Loucy (cell line): ENCODE results near the gene GDAP1L1.

ENCODE experiments used
- H2AFZ ChIP-seq: fragments of 200-600 bp; sonication (generic); 2 replicates; pipeline ENCODE4 v1.6.0; 2016; ENCODE audit warnings: antibody characterized with exemption, mild to moderate bottlenecking, low read length, moderate library complexity
- H3F3A ChIP-seq: fragments of 200-600 bp; 2 replicates; pipeline ENCODE4 v1.6.0; 2016; ENCODE audit warnings: antibody characterized with exemption, low read depth, mild to moderate bottlenecking
- H3K27me3 ChIP-seq: fragments of 200-600 bp; sonication (generic); 2 replicates; pipeline ENCODE4 v1.6.1; 2014; ENCODE audit warnings: low read length, mild to moderate bottlenecking; ENCODE audit not compliant: insufficient read depth, poor library complexity, severe bottlenecking
- H3K36me3 ChIP-seq: fragments of 200-600 bp; sonication (generic); 2 replicates; pipeline ENCODE4 v1.6.1; 2016; ENCODE audit warnings: low read length; ENCODE audit not compliant: insufficient read depth
- H3K4me1 ChIP-seq: fragments of 200-600 bp; sonication (generic); 2 replicates; pipeline ENCODE4 v1.5.1; 2014; ENCODE audit warnings: low read length, mild to moderate bottlenecking; ENCODE audit not compliant: insufficient read depth, poor library complexity, severe bottlenecking
- H3K4me2 ChIP-seq: fragments of 200-600 bp; sonication (generic); 2 replicates; pipeline ENCODE4 v1.6.0; 2014; ENCODE audit warnings: antibody characterized with exemption, low read length, low read depth, mild to moderate bottlenecking; ENCODE audit not compliant: poor library complexity, severe bottlenecking
- H3K4me3 ChIP-seq: fragments of 200-600 bp; sonication (generic); 2 replicates; pipeline ENCODE4 v1.5.1; 2014; ENCODE audit warnings: low read length, mild to moderate bottlenecking, mixed read lengths; ENCODE audit not compliant: poor library complexity, severe bottlenecking
- H3K79me2 ChIP-seq: fragments of 200-600 bp; sonication (generic); 2 replicates; pipeline ENCODE4 v1.6.1; 2014; ENCODE audit warnings: low read length; ENCODE audit not compliant: insufficient read depth
- H3K9ac ChIP-seq: fragments of 200-600 bp; sonication (generic); 2 replicates; pipeline ENCODE4 v1.6.0; 2014; ENCODE audit warnings: mild to moderate bottlenecking, low read depth, low read length, moderate library complexity; ENCODE audit not compliant: poor library complexity, severe bottlenecking
- H3K9me2 ChIP-seq: fragments of 200-600 bp; sonication (generic); replicated peaks from 2 replicates; pipeline ENCODE4 v1.6.1; 2016; ENCODE audit warnings: low read depth, low read length, mixed read lengths
- H3K9me3 ChIP-seq: fragments of 200-600 bp; sonication (generic); 2 replicates; pipeline ENCODE4 v1.6.1; 2014; ENCODE audit warnings: mild to moderate bottlenecking, antibody characterized with exemption, low read length, low read depth; ENCODE audit not compliant: insufficient read depth
- H4K20me1 ChIP-seq: fragments of 200-600 bp; sonication (generic); 2 replicates; pipeline ENCODE4 v1.6.0; 2014; ENCODE audit warnings: antibody characterized with exemption, low read length, mild to moderate bottlenecking; ENCODE audit not compliant: insufficient read depth, poor library complexity, severe bottlenecking
- CTCF ChIP-seq: fragments of 200-600 bp; sonication (generic); conservative IDR thresholded peaks from 2 replicates; pipeline ENCODE4 v1.5.1; 2014; ENCODE audit warnings: mild to moderate bottlenecking, antibody characterized with exemption, low read length
- EZH2phosphoT487 ChIP-seq: fragments of 200-600 bp; IDR thresholded peaks from 2 replicates; pipeline ENCODE4 v1.6.1; 2018; ENCODE audit warnings: antibody characterized with exemption, mild to moderate bottlenecking, moderate library complexity, borderline replicate concordance

The GDAP1L1 gene

GRCh38 chr20:44211177-44212039, 35.7 kb upstream of the GDAP1L1 start:
- Histone ChIP-seq H3F3A (no peaks in the 10 kb centered on the region), H2AFZ (peak overlapping the region; percentile 93), H3K4me1 (peaks cover 42% of the 10 kb centered on the region), H3K4me2 (peak overlapping the region; percentile 91), H3K9ac (peak overlapping the region; percentile 84), H3K9me2 (no peaks in the 10 kb centered on the region), H3K27me3 (no peaks in the 10 kb centered on the region), H3K9me3 (no peaks in the 10 kb centered on the region), H3K4me3 (peak overlapping the region; percentile 98), H4K20me1 (peaks cover 40% of the 10 kb centered on the region), H3K36me3 (peaks cover 2% of the 10 kb centered on the region; the same call in 1 of the 2 replicates), H3K79me2 (peaks cover 48% of the 10 kb centered on the region)
- TF ChIP-seq CTCF (no peak), EZH2phosphoT487 (no peak)

GRCh38 chr20:44212792-44213191, 34.3 kb upstream of the GDAP1L1 start:
- Histone ChIP-seq H3K4me2 (no peak overlapping the region), H3K79me2 (peaks cover 35% of the 10 kb centered on the region), H3F3A (peaks cover 3% of the 10 kb centered on the region; the same call in 1 of the 2 replicates)

DNA sequence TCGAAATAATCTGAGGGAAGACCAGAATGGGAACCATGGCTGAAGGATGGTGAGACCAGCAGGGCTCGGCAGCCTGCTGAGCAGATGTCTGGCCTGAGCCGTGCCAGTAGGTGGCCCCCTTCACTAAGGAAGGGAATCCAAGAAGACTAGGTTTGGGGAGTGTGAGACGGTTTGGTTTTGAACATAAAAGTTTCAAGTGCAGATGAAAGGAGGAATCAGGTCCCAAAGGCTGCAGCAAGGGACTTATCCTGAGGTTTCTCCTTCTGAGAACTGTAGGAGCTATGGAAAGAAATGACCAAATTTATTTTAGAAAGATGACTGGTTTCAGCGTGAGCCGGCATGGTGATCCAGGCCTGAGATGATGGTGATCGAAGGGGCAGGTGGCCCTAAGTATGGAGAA, 32.0 kb upstream of the GDAP1L1 start:
- Histone ChIP-seq H3K36me3 (no peaks in the 10 kb centered on the region), H3K4me1 (peaks cover 34% of the 10 kb centered on the region), H3K79me2 (peaks cover 12% of the 10 kb centered on the region), H3K9me2 (no peaks in the 10 kb centered on the region), H3K4me3 (no peak overlapping the region), H3K9me3 (no peaks in the 10 kb centered on the region), H4K20me1 (peaks cover 3% of the 10 kb centered on the region), H3K9ac (no peak overlapping the region), H3K27me3 (no peaks in the 10 kb centered on the region), H3K4me2 (no peak overlapping the region), H3F3A (peaks cover 6% of the 10 kb centered on the region; the same call in 1 of the 2 replicates), H2AFZ (no peak overlapping the region)
- TF ChIP-seq CTCF (peak; percentile 97), EZH2phosphoT487 (no peak)

More at GRCh38 chr20:44212792-44213191, 34.3 kb upstream of the GDAP1L1 start:
- Histone ChIP-seq H3K27me3 (no peaks in the 10 kb centered on the region), H3K36me3 (no peaks in the 10 kb centered on the region), H3K9ac (no peak overlapping the region), H3K9me2 (no peaks in the 10 kb centered on the region), H3K4me3 (no peak overlapping the region), H3K9me3 (no peaks in the 10 kb centered on the region), H4K20me1 (peaks cover 26% of the 10 kb centered on the region), H2AFZ (no peak overlapping the region), H3K4me1 (peaks cover 44% of the 10 kb centered on the region)
- no peak for TF ChIP-seq CTCF
- no peak for TF ChIP-seq EZH2phosphoT487
